ENCODE results near the gene MOV10L1.

The MOV10L1 gene

DNA sequence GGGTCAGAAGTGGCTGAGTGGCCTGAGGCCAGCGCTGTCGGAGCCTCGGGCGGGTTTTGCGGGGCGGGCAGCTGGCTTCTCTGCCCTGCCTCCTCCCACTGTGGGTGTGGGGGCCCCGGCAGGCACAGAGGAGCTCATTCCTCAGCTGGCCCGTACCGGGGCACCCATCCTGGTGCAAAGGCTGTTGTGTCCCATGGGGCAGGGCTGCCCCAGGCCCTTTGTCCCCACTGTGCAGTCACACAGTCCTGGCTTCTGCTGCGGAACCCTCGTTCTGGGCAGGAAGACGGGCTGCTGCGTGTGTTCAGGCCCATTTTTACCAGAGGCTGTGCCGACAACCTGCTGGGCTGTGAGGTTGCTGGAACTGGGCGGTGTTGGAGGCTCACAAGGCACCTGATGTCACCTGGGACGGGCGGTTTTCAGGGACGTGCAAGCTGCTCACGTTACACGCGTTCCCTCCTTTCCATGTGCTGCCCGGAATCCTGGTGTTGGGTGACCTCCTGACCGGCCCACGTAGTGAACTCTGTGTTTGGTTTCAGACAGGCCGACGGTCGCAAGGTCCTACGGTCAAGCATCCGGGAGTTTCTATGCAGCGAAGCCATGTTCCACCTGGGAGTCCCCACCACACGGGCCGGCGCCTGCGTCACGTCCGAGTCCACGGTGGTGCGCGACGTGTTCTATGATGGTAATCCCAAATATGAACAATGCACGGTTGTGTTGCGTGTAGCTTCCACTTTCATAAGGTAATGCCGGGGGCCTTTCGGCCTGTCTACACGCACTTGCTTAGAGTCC is 116.2 kb downstream of the MOV10L1 start:
- DNase-seq: no peak

DNA sequence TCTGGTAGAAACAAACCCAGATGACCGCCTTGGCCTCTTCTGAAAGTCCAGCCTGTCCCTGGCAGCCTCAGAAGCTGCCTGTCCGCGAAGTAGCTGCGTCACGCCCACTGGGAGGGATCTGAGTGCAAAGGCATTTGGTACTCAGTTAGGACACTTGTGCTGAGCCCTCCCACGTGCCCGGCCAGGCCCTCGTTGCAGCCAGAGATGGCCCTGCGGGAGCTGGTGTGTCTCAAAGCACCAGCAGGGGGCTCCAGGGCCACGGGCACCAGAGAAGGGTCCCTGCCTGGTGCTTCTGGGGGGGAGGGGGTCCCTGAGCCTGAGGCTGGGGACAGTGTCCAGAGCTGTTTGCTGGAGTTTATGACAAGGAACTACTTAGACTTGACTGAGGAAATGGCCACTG is 116.8 kb downstream of the MOV10L1 start:
- DNase-seq: peak in 2 of 3 donors; percentile 40 to 63

DNA sequence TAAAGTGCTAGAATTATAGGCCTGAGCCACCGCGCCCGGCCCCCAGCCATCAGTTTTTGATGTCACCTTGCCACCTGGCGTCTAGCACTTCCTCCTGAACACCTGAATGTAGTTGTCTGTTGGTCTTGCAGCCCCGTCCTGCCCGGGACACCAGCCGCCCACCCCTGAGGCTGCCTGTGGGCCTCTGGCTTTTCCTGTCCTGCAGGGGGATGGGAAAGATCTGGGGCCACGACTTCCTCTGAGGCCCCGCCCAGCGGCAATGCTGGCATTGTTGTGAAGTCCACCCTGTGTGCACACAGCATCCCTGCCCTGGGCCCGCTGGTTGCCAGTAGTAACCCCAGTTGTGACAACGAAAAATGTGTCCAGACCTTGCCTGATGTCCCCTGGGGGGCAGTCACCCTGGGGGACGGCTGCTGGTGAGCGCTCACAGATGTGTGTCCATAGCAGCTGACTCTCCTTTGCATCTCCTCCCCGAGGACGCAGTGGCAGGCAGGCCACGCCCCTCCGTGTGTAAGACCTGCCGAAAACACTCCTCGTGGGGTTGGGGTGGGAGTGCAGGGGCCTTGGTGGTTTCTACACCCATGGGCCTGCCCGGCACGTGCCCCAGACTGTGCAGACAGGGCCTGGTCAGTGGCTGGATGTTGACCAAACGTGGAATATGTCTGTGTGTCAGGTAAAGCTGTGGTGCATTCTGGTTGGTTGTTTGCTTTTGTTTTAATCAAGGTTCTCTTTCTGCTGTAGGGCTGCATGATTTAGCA is 117.8 kb downstream of the MOV10L1 start:
- no peak for DNase-seq

DNA sequence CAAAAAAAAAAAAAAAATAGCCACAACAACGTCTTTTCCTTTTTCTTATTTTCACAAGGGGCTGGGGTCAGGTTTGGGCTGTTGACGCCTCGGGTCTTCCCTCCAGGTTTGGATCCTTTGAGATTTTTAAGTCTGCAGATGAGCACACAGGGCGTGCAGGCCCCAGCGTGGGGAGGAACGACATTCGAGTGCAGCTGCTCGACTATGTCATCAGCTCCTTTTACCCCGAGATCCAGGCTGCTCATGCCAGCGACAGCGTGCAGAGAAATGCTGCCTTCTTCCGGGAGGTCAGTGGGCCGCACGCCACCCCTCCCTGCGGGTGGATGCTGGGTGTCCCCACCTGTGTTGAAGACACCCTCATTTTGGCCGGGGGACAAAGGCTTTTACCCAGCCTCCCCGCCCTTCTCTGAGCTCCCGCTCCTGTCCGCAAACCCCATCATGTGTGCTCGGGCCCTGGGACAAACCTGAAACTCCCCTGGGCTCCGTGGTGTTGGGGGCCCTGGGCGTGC is 118.7 kb downstream of the MOV10L1 start:
- no peak for DNase-seq

DNA sequence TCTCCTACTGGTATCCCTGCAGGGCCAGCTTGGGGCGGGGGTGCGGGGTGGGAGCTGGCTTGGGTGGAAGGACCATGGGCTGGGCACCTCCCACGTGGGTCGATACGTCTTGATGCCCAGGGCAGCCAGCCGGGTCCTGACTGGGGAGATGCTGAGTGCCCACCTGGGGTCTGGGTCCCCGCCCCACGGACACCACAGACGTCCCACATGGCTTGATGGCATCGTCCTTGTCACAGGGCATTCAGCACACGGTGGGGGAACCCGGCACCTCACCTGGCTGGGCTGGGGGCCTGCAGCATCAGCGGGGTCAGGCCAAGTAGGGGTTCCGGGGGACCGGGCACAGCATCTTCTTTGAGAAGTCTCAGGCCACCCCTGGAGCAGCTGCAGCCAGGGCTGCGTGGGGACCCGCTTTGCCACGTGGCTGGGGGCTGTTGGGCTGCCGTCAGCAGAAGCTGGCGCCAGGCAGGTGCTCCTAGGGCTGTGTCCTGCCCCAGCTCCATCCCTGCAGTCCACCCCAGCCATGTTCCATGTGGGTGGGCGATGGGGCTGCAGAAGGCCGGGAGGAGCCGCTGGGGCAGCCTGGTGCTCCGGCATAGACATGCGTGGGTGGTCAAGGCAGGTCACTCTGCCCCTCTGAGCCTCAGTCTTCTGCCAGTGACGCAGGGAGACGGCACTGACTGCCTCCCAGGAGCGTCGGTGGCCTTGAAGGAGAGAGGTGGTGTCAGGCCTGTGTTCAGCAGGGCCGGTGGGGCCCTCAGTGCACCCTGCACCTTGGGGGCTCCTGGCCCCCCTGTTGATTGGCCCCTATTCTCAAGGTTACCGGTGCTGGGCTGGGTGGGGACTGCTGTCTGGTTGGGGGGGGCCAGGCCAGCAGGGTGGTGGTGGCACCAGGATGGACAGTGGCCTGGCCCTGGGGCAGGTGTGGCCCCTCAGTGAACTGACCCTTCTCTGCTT is 119.4 kb downstream of the MOV10L1 start:
- no peak for DNase-seq

DNA sequence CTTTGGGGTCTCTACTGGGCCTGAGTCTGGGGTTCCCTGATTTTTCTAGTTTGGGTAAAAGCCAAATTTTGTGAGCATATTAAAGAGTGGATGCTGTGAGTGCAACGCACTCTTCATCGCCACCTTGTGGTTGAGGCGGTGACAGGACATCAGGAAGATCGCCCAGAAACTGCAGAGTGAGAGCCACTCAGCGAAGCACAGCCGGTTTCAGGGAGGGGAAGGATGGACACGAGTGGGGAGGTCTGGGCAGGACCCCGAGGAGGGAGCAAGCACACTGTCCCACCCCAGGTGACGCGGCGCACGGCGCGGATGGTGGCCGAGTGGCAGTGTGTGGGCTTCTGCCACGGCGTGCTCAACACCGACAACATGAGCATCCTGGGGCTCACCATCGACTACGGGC is 120.1 kb downstream of the MOV10L1 start:
- DNase-seq: peak; percentile 77 to 85 (median 84)

DNA sequence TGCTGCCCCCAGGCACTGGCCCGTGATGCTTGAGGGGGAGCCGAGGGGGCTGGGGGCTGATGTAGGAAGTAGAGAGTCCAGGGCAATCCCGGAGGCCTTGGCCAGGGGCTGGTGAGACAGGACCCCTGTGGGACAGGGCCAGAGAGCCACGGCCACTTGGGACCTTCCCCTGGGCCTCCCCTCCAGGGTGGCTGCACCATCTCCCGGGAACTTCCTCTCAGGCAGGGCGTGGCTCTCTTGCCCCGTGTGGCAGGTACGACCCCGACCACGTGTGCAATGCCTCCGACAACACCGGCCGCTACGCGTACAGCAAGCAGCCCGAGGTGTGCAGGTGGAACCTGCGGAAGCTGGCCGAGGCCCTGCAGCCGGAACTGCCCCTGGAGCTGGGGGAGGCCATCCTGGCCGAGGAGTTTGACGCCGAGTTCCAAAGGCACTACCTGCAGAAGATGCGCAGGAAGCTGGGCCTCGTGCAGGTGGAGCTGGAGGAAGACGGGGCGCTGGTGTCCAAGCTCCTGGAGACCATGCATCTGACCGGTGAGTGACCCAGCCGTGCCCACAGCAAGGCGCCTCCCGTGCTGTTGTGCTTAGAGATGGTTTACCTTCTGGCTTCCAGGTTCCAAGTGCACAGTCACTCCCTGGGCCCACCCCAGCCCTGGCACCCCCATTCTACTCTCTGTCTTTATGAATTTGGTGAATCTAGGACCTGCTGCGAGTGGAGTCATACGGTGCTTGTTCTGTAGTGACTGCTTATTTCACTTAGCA is 120.8 kb downstream of the MOV10L1 start:
- no peak for DNase-seq

DNA sequence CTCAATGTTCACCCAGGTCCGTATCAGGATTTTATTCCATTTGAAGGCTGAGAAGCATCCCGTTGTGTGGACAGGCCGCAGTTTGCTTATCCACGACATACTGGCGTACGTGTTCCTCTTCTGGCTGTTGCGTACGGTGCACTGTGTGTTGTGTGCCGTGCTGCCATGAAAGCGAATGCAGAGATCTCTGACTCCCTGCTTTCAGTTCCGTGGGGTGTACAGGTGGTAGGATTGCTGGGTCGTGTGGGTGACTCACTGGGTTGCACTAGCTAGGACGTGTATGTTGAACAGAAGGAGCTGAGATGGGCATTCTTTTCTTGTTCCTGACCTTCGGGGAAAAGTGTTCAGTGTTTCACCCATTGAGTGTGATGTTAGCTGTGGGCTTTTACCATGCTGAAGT is 121.3 kb downstream of the MOV10L1 start:
- DNase-seq: no peak
